H4 (cell line): ENCODE measurements around the gene ZNF862. TPM values are rescaled to one million over a fixed set of nuclear protein-coding genes. Genes with fewer than 3 reads are reported as not detected.
"Not testable (repeated sequence)": the region's sequence is repeated elsewhere in the genome, so short reads cannot be mapped to it uniquely, and the experiment has no call there.

Source experiments
- DNase-seq: peaks from one replicate; pipeline ENCODE4 v3.0.0-alpha.2; 2015; ENCODE audit warnings: low spot score
- total RNA-seq: library from RNA; depleted of rRNA; stranded (reverse); fragments of >200 nt; shearing (Covaris generic); gene quantifications from 2 replicates; pipeline ENCODE4 v1.2.3, GENCODE V29; 2014

Gene ZNF862
- total RNA-seq, 1 experiment from 2014 or later: 2.1 TPM

- no peak for DNase-seq
Measured at GRCh38 chr7:149879766-149880637, 41.8 kb downstream of the ZNF862 start.

GRCh38 chr7:149880638-149881311 is 42.6 kb downstream of the ZNF862 start:
- no peak for DNase-seq

- DNase-seq: no peak
Measured at GRCh38 chr7:149881328-149882247, 43.4 kb downstream of the ZNF862 start.

GRCh38 chr7:149882248-149883047 is 44.3 kb downstream of the ZNF862 start:
- DNase-seq: no peak

GRCh38 chr7:149883048-149883438 is 44.9 kb downstream of the ZNF862 start:
- DNase-seq: no peak

GRCh38 chr7:149883452-149883861 is 45.3 kb downstream of the ZNF862 start:
- DNase-seq: peak; percentile 70

GRCh38 chr7:149884016-149884415 is 45.8 kb downstream of the ZNF862 start:
- no peak for DNase-seq

- no peak for DNase-seq
Measured at GRCh38 chr7:149884541-149884940, 46.4 kb downstream of the ZNF862 start.

GRCh38 chr7:149885191-149886017 is 47.2 kb downstream of the ZNF862 start:
- DNase-seq: no peak

- DNase-seq: no peak
Measured at GRCh38 chr7:149886018-149886415, 47.8 kb downstream of the ZNF862 start.

GRCh38 chr7:149887311-149887710 is 49.1 kb downstream of the ZNF862 start:
- DNase-seq: peak; percentile 2

- not testable (repeated sequence) for DNase-seq
Measured at GRCh38 chr7:149890715-149891114, 52.5 kb downstream of the ZNF862 start.

GRCh38 chr7:149894957-149895356 is 56.8 kb downstream of the ZNF862 start:
- DNase-seq: not testable (repeated sequence)

- not testable (repeated sequence) for DNase-seq
Measured at GRCh38 chr7:149907776-149908376, 69.7 kb downstream of the ZNF862 start.

GRCh38 chr7:149910219-149910618 is 72.0 kb downstream of the ZNF862 start:
- DNase-seq: not testable (repeated sequence)

- DNase-seq: not testable (repeated sequence)
Measured at GRCh38 chr7:149912126-149912525, 74.0 kb downstream of the ZNF862 start.
